Measurements from ENCODE around the gene KAT7.

The KAT7 gene

DNA sequence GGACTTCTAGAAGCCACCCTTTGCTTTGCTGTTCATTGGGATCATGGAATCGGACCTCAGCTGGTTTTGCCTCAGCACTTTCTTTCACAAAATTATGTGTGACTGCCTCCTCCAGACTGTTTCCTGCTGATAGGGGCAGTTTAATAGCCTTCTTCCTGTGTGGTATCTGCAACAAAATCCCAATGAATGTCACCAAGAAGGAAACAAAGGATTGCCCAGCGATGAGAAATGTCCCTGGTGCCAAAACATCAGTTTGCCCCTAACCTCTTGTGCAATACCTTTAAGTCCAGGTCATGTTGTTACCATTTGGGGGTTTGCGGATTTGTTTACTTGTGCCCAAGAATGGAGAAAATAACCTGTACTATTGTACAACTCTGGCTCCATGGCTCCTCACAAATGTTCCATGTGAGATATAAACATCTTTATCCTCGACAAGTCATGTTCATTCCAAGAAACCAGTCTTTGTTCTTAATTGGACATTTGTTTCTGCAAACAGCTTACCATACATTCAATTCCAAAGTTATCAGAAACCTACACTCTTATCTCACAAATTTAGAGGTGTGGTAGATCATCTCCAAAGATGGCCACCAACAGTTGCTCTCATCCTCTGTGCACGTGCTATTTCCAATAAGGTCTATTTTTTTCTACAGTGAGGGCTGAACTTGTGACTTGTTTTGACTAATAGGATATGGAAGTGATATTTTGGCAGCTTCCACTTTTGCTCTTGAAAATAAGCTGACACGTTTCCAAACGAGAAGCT lies 44.5 kb downstream of the KAT7 start:
- no peak for TF ChIP-seq ZNF274 (IDR thresholded peaks at IDR 0.05; ENCODE audit: low read depth, low read length)
- H3K4me3 ChIP-seq (ENCODE audit: low read length): no peak overlapping the region

DNA sequence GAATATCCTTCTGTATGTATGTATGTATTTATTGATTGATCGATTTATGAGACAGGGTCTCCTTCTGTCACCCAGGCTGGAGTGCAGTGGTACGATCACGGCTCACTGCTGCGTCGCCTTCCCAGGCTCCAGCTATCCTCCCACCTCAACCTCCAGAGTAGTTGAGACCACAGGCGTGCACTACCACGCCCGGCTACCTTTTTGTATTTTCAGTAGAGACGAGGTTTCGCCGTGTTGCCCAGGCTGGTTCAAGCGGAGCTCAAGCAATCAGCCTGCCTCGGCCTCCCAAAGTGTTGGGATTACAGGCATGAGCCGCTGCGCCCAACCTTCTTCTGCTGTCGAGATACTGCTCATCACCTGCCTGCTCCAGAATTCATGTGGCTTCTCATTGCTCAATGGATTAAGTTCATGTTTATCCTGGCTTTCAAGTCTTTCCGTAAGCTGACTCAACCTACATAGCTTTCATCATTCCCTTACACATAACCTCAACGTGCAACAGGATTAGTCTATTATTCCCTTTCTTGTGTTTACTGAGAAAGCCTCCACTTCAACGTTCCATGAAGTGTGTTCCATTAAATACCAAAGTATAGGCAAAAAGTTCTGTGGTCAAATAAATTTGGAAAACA lies 45.8 kb downstream of the KAT7 start:
- TF ChIP-seq ZNF274 (IDR thresholded peaks at IDR 0.05; ENCODE audit: low read depth, low read length): no peak
- no peak overlapping the region for H3K4me3 ChIP-seq (ENCODE audit: low read length)

DNA sequence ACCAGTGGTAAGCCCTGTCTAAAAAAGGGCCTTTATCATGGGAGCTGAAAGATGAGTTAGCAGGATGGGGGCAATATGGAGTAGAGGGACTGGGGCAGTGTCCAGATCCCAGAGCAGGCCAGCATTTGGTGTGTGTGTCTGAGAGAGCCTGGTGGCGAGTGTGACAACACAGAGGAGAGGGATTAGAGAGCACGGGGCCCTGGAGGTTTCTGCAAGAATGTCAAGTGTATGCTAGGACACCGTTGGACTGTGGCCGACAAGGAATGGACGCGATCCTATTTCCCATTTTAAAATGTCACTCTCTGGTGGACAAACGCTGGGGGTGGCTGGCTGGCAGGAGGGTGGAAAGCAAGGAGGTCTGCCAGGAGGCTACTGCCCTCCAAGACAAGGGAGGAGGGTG lies 47.0 kb downstream of the KAT7 start:
- no peak for TF ChIP-seq ZNF274 (IDR thresholded peaks at IDR 0.05; ENCODE audit: low read depth, low read length)
- H3K4me3 ChIP-seq (ENCODE audit: low read length): no peak overlapping the region

DNA sequence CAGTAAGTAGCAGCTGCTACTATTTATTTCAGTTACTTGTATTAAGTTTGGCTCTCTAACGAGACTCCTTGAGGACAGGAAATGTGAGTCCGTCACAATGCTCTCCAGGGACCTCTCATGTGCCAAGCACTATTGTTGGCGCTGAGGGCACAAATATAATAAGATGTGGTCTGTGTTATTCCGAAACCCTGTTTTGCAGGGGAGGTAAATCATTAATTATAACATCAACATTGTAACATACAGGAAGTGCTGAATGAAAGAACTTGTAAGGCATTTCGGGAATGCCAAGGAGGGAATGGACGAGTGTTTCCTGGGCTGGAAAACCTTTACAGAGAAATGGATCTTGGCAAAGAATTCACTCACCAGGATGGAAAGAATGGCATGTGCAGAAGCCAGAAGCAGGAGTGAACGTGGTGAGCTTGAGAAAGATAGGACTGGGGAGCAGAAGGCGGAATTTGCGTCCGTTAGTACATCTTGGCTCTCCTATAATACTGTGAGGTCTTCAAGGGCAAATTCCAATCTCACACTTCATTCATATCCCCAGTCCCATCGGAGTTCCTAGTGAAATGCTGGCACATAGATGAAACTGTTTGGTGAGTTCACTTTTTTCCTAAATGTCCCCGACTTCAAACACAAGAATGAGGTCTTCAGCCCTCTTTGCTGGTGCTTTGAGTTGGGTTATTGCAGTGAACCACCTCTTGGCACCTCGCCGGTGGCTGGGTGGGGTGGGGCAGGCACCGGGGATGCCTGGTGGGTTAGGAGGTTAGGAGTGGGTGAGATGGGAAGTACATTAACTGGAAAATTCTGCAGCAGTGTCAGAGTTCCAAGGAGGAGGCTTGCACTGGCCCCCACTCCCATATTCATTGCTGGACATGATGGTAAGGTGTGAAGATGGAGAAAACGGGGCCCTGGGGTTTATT lies 47.9 kb downstream of the KAT7 start:
- no peak for TF ChIP-seq ZNF274 (IDR thresholded peaks at IDR 0.05; ENCODE audit: low read depth, low read length)

DNA sequence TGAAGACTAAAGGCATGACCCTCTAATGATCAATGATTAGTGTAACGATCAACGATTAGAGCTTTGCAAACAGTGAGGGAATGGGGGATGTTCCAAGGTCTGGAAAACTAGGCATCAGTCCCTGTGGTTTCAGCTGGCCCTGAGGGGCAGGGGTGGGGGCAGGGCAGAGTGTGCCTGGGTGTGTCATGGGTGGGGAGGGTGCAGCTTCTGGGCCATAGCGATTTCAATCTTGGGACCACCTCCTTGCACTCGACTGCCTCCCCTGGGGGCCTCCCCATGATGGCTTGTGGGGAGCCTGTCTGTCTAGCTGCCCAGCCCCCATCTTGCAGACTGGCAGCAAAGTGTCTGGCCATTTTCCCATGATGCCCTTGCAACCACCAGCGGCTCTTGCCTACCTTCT lies 51.0 kb downstream of the KAT7 start:
- TF ChIP-seq ZNF274 (IDR thresholded peaks at IDR 0.05; ENCODE audit: low read depth, low read length): no peak
- H3K4me3 ChIP-seq (ENCODE audit: low read length): no peak overlapping the region

More for the DNA sequence above, 47.9 kb downstream of the KAT7 start:
- no peak overlapping the region for H3K4me3 ChIP-seq (ENCODE audit: low read length)

DNA sequence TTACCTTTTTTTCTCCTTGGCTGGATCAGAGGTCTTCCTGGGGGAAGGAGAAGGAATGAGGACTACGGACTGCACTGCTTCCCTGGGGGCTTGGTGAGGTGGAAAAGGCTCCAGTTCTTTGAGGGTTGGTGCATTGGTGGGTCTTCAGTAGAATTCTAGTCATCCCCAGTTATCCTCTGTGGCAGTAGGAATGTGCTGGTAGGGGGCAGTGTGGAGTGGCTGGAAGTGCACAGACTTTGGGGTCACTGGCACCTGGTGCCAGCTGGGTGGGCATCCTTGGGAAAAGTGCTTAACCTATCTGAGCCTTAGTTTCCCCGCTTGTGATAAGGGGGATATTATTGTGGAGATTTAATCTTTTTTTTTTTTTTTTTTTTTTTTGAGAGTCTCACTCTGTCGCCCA lies 53.1 kb downstream of the KAT7 start:
- no peak overlapping the region for H3K4me3 ChIP-seq (ENCODE audit: low read length)
- no peak for TF ChIP-seq ZNF274 (IDR thresholded peaks at IDR 0.05; ENCODE audit: low read depth, low read length)

DNA sequence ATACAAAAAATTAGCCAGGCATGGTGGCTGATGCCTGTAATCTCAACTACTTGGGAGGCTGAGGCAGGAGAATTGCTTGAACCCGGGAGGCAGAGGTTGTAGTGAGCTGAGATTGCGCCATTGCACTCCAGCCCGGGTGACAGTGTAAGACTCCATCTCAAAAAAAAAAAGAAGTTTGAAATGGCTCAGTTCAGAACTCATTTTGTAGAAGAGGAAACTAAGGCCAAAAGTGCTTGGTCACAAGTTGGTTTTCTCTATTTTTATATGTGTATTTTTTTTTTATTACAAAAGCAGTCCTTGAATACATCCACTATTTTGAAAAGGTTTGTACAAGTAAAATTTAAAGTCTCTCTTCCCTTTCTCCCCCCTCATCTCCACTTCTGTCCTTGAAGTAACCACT lies 53.9 kb downstream of the KAT7 start:
- no peak for TF ChIP-seq ZNF274 (IDR thresholded peaks at IDR 0.05; ENCODE audit: low read depth, low read length)
- H3K4me3 ChIP-seq (ENCODE audit: low read length): no peak overlapping the region

DNA sequence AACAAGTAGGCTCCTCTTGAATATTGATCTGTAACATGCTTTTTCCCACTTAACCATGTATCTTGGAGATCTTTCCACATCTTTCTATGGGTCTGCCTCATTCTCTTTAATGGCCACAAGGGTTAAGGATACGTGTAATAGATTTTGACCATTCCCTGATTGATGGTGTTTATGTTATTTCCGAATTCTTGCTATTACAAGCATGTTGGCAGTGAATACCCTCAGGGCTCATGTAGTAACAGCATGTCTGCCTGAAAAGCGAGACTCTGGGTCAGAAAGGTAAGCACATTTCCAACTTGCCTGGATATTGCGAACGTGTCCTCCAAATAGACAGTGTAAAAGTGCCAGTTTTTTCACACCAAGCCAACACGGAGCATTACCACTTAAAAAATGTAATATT lies 54.4 kb downstream of the KAT7 start:
- no peak overlapping the region for H3K4me3 ChIP-seq (ENCODE audit: low read length)
- TF ChIP-seq ZNF274 (IDR thresholded peaks at IDR 0.05; ENCODE audit: low read depth, low read length): no peak

DNA sequence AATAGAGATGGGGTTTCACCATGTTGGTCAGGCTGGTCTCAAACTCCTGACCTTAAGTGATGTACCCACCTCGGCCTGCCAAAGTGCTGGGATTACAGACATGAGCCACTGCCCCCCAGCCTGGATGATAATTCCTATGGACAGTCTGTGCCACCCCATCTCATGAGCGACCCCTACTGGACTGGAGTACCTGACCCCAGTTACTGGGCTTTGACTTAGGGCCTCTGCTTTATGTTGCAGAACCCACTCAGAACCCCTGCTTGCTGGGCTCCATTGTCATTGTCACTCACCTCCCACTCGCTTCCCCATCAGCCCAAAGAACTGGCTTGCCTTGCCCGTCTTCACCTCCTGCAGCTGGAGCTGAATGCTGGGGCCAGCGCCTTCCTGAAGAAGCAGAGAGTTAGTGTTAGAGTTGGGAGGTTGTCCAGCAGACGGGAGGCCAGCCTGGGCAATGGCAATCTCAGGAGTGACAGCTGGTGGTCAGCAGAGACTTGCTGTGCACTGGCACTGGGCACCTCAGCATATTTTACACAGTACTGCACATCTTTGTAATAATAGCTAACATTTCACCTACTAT lies 55.4 kb downstream of the KAT7 start:
- no peak for TF ChIP-seq ZNF274 (IDR thresholded peaks at IDR 0.05; ENCODE audit: low read depth, low read length)
- H3K4me3 ChIP-seq (ENCODE audit: low read length): no peak overlapping the region

DNA sequence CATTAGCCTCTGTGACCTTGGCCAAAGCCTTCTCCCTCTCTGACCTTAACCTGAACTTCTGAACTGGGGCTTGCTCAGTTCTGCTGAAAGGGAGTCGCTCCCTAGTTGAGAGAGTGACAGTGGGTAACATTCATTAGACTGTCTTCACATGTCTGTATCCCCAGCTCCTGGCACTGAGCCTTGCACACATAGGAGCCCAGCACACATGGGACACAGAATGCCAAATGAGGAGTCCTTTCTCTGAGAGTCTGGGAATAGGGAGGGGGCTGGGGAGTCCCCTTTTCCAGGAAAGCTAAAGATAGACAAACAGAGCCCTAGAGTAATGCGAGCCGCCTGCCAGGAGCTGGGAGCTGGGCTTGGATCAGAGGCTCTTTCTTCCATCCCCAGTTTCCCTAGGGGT lies 56.8 kb downstream of the KAT7 start:
- no peak for TF ChIP-seq ZNF274 (IDR thresholded peaks at IDR 0.05; ENCODE audit: low read depth, low read length)
- H3K4me3 ChIP-seq (ENCODE audit: low read length): no peak overlapping the region

DNA sequence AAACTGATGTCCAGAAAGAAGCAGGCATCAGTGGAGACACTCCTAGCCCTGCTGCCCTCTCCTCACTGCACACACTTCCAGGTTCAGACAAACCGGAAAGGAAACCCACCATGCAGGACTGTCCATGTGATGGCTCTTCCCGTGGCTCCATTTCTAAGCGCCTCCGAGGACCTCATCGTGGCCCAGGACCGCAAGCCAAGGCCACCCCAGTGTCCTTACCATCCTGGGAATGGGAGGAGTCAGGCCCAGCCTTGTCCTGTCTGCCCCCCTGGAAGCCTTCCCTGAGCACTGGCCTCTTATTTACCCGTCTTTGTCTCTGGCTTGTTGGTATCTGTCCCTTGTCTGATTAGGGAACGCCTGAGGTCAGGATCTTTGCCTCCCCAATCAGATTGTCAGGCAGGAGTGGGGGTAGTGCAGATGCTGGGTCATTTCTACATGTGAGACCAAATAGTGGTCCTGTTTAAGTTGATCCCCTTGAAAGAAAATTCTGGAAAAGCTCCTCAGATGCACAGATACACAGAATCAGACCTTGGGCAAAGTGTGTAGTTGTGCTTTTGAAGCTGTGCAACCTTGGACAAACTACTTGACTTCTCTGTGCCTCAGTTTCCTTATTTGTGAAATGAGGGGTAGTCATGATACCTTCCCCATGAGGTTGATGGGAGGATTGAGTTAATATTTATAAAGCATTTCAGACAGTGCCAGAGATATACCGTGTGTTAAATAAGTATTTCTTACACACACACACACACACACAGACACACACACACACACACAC lies 58.6 kb downstream of the KAT7 start:
- no peak overlapping the region for H3K4me3 ChIP-seq (ENCODE audit: low read length)
- TF ChIP-seq ZNF274 (IDR thresholded peaks at IDR 0.05; ENCODE audit: low read depth, low read length): no peak

DNA sequence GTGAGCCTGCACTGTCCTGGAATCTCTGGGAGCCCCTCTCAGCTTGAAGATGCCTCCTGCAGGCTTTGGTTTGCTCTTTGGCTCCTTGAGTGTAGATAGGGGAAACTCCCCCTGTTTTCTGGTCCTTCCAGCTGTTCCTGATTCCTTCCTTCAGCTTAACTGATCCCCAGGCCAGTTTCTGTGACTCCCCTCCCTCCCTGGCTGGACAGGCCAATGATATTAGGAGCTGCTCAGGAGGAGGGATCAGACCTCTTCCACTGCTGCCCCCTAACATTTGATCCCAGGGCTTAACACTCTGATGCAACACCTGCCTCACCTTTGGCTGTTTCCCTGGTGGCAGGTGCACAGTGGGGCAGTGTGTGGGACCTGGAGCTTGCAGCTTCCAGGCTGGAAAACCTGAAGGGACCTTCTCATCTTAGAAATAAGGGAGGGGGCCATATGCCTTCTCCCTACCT lies 59.6 kb downstream of the KAT7 start, which contains the start of gene TAC4:
Gene TAC4, minus strand, starts transcription at position 51 of the 455 bp plus-strand sequence. CDS start 52 bp downstream, outside the sequence.
- TF ChIP-seq ZNF274 (IDR thresholded peaks at IDR 0.05; ENCODE audit: low read depth, low read length): no peak
- no peak within 1 kb of the TSS for H3K4me3 ChIP-seq (ENCODE audit: low read length)

DNA sequence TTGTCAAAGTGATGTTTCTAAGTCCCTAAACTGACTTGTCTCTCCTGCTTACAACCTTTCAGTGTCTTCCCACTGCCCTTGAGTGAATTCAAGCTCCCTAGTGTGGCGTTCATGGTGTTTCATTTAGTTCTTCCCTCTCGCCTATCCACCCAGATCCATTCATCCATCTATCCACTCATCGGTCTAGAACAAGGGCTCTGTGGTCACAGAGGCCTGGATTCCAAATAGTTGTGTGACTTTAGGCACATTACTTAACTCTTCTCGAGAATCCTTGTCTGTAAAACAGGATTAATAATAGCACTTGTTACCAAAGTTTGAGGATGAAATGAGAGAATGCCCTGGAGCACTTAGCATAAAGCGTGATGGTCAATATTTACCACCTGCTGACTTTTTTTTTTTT lies 60.3 kb downstream of the KAT7 start:
- no peak for TF ChIP-seq ZNF274 (IDR thresholded peaks at IDR 0.05; ENCODE audit: low read depth, low read length)
- H3K4me3 ChIP-seq (ENCODE audit: low read length): no peak overlapping the region
